HL-60 (cell line): Measurements from ENCODE around the gene HIP1R.
"Not testable (repeated sequence)": the region's sequence is repeated elsewhere in the genome, so short reads cannot be mapped to it uniquely, and the experiment has no call there.

Experiments
- DNase-seq, 2 experiments: peaks; one replicate each; pipeline ENCODE4 v3.0.0-alpha.2; 2010 to 2020; ENCODE audit warnings: low read depth in 1 of 2, low spot score in 1 of 2
- H3K27ac ChIP-seq: fragments of 250-450 bp; sonication (Bioruptor Pico); replicated peaks from 2 replicates; pipeline ENCODE4 v1.5.1; 2020; ENCODE audit warnings: mild to moderate bottlenecking, moderate library complexity
- H3K27me3 ChIP-seq: fragments of 250-450 bp; sonication (Bioruptor Pico); 2 replicates; pipeline ENCODE4 v1.5.1; 2021; ENCODE audit warnings: mild to moderate bottlenecking, moderate library complexity; ENCODE audit not compliant: insufficient read depth, poor library complexity, severe bottlenecking
- H3K4me3 ChIP-seq: replicated peaks from 2 replicates; pipeline ENCODE4 v1.5.1; 2011; ENCODE audit warnings: mild to moderate bottlenecking, control low read depth, low read length; ENCODE audit not compliant: insufficient read depth
- GABPA ChIP-seq: IDR thresholded peaks from 2 replicates; pipeline ENCODE4 v1.6.1; 2012; ENCODE audit warnings: low read depth
- POLR2AphosphoS5 ChIP-seq: IDR thresholded peaks from 2 replicates; pipeline ENCODE4 v1.6.1; 2012; ENCODE audit warnings: low read depth
- SPI1 ChIP-seq: IDR thresholded peaks from 2 replicates; pipeline ENCODE4 v1.6.1; 2012; ENCODE audit warnings: low read depth, mild to moderate bottlenecking, borderline replicate concordance
- TF ChIP-seq, protein P1 (sequence below): IDR thresholded peaks from 2 replicates; pipeline ENCODE4 v1.6.1; 2012; ENCODE audit warnings: low read depth; ENCODE audit not compliant: insufficient replicate concordance
- TF ChIP-seq, protein P2 (sequence below): IDR thresholded peaks from one replicate; pipeline ENCODE4 v1.5.1; 2011; ENCODE audit warnings: low read length, control low read depth, inconsistent platforms; ENCODE audit not compliant: insufficient read depth

The HIP1R gene

DNA sequence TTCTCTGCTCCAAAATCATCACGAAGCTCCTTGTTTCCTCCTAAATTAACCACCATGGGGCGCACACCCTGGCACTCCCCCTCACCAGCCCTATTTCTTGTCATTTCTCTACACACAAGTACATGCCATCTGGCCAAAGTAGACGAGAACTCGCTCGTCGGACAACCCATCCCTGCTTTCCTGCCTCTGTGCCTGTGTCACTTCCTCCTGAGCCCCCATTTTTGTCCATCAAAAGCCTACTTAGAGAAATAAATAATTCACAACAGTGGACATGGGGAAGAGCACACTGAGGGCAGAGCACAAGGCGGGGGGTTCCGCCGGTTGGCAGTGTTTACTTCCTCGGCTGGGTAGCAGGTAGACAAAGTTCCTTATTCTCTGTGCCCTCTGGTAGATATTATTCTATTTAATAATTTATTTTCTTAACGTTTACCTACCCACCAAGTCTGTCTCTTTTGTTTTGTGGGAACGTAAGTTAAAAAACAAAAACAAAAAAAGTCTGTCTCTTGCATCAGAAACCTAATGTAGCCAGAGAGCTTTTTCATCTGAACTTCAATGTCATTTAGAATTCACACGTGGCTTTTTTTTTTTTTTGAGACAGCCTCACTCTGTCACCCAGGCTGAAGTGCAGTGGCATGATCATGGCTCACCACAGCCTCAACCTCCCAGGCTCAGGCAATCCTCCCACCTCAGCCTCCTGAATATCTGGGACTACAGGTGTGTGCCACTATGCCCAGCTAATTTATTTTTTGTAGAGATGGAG lies 54.7 kb downstream of the HIP1R start:
- TF ChIP-seq, protein P1, sequence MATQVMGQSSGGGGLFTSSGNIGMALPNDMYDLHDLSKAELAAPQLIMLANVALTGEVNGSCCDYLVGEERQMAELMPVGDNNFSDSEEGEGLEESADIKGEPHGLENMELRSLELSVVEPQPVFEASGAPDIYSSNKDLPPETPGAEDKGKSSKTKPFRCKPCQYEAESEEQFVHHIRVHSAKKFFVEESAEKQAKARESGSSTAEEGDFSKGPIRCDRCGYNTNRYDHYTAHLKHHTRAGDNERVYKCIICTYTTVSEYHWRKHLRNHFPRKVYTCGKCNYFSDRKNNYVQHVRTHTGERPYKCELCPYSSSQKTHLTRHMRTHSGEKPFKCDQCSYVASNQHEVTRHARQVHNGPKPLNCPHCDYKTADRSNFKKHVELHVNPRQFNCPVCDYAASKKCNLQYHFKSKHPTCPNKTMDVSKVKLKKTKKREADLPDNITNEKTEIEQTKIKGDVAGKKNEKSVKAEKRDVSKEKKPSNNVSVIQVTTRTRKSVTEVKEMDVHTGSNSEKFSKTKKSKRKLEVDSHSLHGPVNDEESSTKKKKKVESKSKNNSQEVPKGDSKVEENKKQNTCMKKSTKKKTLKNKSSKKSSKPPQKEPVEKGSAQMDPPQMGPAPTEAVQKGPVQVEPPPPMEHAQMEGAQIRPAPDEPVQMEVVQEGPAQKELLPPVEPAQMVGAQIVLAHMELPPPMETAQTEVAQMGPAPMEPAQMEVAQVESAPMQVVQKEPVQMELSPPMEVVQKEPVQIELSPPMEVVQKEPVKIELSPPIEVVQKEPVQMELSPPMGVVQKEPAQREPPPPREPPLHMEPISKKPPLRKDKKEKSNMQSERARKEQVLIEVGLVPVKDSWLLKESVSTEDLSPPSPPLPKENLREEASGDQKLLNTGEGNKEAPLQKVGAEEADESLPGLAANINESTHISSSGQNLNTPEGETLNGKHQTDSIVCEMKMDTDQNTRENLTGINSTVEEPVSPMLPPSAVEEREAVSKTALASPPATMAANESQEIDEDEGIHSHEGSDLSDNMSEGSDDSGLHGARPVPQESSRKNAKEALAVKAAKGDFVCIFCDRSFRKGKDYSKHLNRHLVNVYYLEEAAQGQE, result no peak
- TF ChIP-seq SPI1 (peak; percentile 43; the same call in 1 of the 2 replicates), GABPA (no peak), POLR2AphosphoS5 (peak; percentile 70)
- TF ChIP-seq, protein P2, sequence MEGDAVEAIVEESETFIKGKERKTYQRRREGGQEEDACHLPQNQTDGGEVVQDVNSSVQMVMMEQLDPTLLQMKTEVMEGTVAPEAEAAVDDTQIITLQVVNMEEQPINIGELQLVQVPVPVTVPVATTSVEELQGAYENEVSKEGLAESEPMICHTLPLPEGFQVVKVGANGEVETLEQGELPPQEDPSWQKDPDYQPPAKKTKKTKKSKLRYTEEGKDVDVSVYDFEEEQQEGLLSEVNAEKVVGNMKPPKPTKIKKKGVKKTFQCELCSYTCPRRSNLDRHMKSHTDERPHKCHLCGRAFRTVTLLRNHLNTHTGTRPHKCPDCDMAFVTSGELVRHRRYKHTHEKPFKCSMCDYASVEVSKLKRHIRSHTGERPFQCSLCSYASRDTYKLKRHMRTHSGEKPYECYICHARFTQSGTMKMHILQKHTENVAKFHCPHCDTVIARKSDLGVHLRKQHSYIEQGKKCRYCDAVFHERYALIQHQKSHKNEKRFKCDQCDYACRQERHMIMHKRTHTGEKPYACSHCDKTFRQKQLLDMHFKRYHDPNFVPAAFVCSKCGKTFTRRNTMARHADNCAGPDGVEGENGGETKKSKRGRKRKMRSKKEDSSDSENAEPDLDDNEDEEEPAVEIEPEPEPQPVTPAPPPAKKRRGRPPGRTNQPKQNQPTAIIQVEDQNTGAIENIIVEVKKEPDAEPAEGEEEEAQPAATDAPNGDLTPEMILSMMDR, result no peak
- Histone ChIP-seq H3K27me3 (no peaks in the 10 kb centered on the region), H3K4me3 (no peak overlapping the region), H3K27ac (peak overlapping the region; percentile 46)
- peak in 1 of 2 experiments; percentile 73 for DNase-seq

DNA sequence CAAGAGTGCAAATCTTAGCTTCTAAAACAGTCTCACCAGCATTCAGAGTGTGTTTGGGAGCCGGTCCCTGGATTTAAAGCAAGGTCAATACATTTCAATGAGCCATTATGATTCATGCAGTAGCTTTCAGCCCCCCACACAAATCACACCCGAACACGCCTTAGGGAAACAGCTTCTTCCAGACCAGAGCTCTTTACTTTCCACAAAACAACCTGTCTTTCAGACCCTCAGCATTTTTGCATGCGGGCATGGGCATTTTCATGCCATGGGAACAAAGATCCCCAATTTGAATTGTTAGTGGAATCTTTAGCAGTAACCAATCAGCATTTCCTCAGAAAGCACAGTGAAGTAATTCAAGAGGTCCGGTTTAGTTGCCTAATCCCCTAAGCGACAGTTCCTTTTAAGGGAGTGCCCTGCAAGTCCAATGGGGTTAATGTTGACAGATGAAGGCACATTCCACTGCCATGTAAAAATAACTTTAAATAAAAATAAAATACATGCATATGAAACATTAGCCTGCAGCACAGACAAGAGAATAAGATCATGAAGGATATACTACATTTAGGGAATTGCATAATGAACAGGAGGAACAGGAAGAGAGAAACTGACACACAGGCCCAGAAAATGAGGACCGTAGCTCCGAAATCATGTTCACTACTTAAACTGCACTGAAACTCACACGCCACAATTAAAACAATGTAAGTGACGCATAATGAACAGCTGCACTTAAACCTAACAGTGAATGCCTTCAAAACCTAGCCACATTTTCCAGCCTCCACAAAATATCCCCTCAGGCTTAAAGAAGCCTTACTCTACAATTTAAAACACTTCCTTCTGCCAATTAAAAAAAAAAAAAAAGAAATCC lies 56.6 kb downstream of the HIP1R start:
- Histone ChIP-seq H3K27me3 (no peaks in the 10 kb centered on the region), H3K27ac (peak overlapping the region; percentile 56), H3K4me3 (no peak overlapping the region)
- peak; percentile 54 to 60 for DNase-seq
- TF ChIP-seq GABPA (no peak), POLR2AphosphoS5 (no peak), SPI1 (peak; percentile 37; the same call in 1 of the 2 replicates)
- TF ChIP-seq, protein P2, result no peak
- TF ChIP-seq, protein P1, result no peak

DNA sequence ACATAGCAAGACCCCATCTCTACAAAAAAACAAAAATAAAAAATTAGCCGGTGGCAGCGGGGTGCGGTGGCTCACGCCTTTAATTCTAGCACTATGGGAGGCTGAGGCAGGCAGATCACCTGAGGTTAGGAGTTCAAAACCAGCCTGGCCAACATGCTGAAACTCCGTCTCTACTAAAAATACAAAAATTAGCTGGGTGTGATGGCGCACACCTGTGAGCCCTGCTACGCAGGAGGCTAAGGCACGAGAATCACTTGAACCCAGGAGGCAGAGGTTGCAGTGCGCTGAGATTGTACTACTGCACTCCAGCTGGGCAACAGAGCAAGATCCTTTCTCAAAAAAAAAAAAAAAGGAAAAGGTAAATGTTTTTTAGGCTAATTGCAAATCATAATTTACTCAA lies 57.5 kb downstream of the HIP1R start:
- not testable (repeated sequence) for H3K27me3 ChIP-seq, DNase-seq, H3K4me3 ChIP-seq
- H3K27ac ChIP-seq, result peak overlapping the region; percentile 56
